Measurements from ENCODE around the gene OR2J2.

Gene OR2J2

GRCh38 chr6:29216528-29216927 lies 45.8 kb downstream of the OR2J2 start:
- TF ChIP-seq GATA2 (IDR thresholded peaks at IDR 0.05; ENCODE audit: low read depth, low read length) (no peak), GATA3 (IDR thresholded peaks at IDR 0.05; ENCODE audit: low read depth, low read length) (no peak)
